ENCODE measurements around the gene FAM20B. TPM values are rescaled to one million over a fixed set of nuclear protein-coding genes. Genes with fewer than 3 reads are reported as not detected.

FAM20B gene
- total and polyA plus RNA-seq, 2 of the 13 experiments (the other 11 are each of a cell fraction or from before 2014, with no cell fraction given), result 13.8 to 26.9 TPM

DNA sequence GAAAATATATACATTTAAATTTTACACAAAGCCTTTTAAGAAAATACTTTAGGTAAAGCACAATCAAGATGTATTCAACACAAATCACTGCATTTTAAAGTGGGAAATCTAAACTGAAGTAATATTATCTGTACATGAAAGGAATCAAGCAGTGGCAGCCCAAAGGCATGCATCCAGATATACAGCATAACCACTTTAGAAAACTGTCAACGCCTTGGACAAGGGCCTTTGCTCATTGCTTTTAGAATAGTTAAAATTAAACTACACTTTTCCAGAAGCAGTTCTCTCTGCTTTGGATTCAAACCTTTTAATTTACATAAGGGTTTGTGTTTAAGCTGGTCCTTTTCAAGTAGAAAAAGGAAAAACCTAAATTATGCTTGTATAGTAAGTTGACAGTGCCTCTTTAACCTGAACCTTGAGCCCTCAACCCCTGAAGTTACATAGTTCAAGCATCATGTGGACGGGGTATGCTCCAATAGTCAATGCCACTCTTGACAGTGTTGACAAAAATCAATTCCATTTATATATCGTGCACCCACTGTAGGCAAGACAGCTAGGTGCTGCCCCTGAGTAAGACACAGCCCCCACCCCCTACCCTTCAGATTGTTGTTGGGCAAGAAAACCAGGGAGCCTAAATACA lies 79.0 kb downstream of the FAM20B start (continued):
- no peak for TF ChIP-seq ZKSCAN5 (CRISPR knock-in tag; IDR thresholded peaks at IDR 0.05)
- TF ChIP-seq, protein P1, sequence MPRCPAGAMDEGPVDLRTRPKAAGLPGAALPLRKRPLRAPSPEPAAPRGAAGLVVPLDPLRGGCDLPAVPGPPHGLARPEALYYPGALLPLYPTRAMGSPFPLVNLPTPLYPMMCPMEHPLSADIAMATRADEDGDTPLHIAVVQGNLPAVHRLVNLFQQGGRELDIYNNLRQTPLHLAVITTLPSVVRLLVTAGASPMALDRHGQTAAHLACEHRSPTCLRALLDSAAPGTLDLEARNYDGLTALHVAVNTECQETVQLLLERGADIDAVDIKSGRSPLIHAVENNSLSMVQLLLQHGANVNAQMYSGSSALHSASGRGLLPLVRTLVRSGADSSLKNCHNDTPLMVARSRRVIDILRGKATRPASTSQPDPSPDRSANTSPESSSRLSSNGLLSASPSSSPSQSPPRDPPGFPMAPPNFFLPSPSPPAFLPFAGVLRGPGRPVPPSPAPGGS (CRISPR knock-in tag; IDR thresholded peaks at IDR 0.05), result no peak
- TF ChIP-seq SNAI1 (CRISPR knock-in tag; IDR thresholded peaks at IDR 0.05; ENCODE audit: borderline replicate concordance), result no peak
- TF ChIP-seq, protein P2, sequence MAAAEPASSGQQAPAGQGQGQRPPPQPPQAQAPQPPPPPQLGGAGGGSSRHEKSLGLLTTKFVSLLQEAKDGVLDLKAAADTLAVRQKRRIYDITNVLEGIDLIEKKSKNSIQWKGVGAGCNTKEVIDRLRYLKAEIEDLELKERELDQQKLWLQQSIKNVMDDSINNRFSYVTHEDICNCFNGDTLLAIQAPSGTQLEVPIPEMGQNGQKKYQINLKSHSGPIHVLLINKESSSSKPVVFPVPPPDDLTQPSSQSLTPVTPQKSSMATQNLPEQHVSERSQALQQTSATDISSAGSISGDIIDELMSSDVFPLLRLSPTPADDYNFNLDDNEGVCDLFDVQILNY (CRISPR knock-in tag; conservative IDR thresholded peaks at IDR 0.05), result no peak
- TF ChIP-seq RAD51 (IDR thresholded peaks at IDR 0.05; ENCODE audit: borderline replicate concordance), result no peak
- peak; percentile 32; the same call in 1 of the 2 replicates for TF ChIP-seq YEATS2 (CRISPR knock-in tag; IDR thresholded peaks at IDR 0.05; ENCODE audit: borderline replicate concordance)
- TF ChIP-seq, protein P3, sequence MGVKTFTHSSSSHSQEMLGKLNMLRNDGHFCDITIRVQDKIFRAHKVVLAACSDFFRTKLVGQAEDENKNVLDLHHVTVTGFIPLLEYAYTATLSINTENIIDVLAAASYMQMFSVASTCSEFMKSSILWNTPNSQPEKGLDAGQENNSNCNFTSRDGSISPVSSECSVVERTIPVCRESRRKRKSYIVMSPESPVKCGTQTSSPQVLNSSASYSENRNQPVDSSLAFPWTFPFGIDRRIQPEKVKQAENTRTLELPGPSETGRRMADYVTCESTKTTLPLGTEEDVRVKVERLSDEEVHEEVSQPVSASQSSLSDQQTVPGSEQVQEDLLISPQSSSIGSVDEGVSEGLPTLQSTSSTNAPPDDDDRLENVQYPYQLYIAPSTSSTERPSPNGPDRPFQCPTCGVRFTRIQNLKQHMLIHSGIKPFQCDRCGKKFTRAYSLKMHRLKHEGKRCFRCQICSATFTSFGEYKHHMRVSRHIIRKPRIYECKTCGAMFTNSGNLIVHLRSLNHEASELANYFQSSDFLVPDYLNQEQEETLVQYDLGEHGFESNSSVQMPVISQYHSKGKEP (CRISPR knock-in tag; IDR thresholded peaks at IDR 0.05), result no peak
- no peak for TF ChIP-seq FOXP1 (IDR thresholded peaks at IDR 0.05)
- peak; percentile 80 for TF ChIP-seq FOXP1 (CRISPR knock-in tag; IDR thresholded peaks at IDR 0.05)
- TF ChIP-seq, protein P4, sequence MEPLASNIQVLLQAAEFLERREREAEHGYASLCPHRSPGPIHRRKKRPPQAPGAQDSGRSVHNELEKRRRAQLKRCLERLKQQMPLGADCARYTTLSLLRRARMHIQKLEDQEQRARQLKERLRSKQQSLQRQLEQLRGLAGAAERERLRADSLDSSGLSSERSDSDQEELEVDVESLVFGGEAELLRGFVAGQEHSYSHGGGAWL (CRISPR knock-in tag; IDR thresholded peaks at IDR 0.05), result no peak
- 0 out of 2 replicates have a peak, but pooled peaks have one; percentile 56 for TF ChIP-seq ZFP1 (CRISPR knock-in tag; IDR thresholded peaks at IDR 0.05)
- no peak for TF ChIP-seq ZFP36 (IDR thresholded peaks at IDR 0.05; ENCODE audit: borderline replicate concordance, low read depth, low read length, partially characterized antibody)
- TF ChIP-seq MIER3 (CRISPR knock-in tag; IDR thresholded peaks at IDR 0.05; ENCODE audit: borderline replicate concordance), result peak; percentile 93; the same call in 1 of the 2 replicates
- TF ChIP-seq PHF8 (CRISPR knock-in tag; IDR thresholded peaks at IDR 0.05), result no peak
- TF ChIP-seq, protein P5, sequence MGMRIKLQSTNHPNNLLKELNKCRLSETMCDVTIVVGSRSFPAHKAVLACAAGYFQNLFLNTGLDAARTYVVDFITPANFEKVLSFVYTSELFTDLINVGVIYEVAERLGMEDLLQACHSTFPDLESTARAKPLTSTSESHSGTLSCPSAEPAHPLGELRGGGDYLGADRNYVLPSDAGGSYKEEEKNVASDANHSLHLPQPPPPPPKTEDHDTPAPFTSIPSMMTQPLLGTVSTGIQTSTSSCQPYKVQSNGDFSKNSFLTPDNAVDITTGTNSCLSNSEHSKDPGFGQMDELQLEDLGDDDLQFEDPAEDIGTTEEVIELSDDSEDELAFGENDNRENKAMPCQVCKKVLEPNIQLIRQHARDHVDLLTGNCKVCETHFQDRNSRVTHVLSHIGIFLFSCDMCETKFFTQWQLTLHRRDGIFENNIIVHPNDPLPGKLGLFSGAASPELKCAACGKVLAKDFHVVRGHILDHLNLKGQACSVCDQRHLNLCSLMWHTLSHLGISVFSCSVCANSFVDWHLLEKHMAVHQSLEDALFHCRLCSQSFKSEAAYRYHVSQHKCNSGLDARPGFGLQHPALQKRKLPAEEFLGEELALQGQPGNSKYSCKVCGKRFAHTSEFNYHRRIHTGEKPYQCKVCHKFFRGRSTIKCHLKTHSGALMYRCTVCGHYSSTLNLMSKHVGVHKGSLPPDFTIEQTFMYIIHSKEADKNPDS (CRISPR knock-in tag; IDR thresholded peaks at IDR 0.05), result 0 out of 2 replicates have a peak, but pooled peaks have one; percentile 51
- peak; percentile 48; the same call in 1 of the 2 replicates for TF ChIP-seq MXD4 (CRISPR knock-in tag; IDR thresholded peaks at IDR 0.05)
- TF ChIP-seq, protein P6, sequence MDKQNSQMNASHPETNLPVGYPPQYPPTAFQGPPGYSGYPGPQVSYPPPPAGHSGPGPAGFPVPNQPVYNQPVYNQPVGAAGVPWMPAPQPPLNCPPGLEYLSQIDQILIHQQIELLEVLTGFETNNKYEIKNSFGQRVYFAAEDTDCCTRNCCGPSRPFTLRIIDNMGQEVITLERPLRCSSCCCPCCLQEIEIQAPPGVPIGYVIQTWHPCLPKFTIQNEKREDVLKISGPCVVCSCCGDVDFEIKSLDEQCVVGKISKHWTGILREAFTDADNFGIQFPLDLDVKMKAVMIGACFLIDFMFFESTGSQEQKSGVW (CRISPR knock-in tag; IDR thresholded peaks at IDR 0.05; ENCODE audit: borderline replicate concordance), result no peak
- TF ChIP-seq, protein P7, sequence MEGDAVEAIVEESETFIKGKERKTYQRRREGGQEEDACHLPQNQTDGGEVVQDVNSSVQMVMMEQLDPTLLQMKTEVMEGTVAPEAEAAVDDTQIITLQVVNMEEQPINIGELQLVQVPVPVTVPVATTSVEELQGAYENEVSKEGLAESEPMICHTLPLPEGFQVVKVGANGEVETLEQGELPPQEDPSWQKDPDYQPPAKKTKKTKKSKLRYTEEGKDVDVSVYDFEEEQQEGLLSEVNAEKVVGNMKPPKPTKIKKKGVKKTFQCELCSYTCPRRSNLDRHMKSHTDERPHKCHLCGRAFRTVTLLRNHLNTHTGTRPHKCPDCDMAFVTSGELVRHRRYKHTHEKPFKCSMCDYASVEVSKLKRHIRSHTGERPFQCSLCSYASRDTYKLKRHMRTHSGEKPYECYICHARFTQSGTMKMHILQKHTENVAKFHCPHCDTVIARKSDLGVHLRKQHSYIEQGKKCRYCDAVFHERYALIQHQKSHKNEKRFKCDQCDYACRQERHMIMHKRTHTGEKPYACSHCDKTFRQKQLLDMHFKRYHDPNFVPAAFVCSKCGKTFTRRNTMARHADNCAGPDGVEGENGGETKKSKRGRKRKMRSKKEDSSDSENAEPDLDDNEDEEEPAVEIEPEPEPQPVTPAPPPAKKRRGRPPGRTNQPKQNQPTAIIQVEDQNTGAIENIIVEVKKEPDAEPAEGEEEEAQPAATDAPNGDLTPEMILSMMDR (CRISPR knock-in tag; IDR thresholded peaks at IDR 0.05), result no peak
- TF ChIP-seq, protein P8, sequence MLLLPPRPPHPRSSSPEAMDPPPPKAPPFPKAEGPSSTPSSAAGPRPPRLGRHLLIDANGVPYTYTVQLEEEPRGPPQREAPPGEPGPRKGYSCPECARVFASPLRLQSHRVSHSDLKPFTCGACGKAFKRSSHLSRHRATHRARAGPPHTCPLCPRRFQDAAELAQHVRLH (CRISPR knock-in tag; IDR thresholded peaks at IDR 0.05; ENCODE audit: borderline replicate concordance, low read depth), result no peak
- peak; percentile 77 for TF ChIP-seq SIX1 (CRISPR knock-in tag; IDR thresholded peaks at IDR 0.05; ENCODE audit: borderline replicate concordance)
- peak; percentile 98 for TF ChIP-seq HNF4A (CRISPR knock-in tag; IDR thresholded peaks at IDR 0.05)
